ENCODE results near the gene ANXA4.

ANXA4 gene

DNA sequence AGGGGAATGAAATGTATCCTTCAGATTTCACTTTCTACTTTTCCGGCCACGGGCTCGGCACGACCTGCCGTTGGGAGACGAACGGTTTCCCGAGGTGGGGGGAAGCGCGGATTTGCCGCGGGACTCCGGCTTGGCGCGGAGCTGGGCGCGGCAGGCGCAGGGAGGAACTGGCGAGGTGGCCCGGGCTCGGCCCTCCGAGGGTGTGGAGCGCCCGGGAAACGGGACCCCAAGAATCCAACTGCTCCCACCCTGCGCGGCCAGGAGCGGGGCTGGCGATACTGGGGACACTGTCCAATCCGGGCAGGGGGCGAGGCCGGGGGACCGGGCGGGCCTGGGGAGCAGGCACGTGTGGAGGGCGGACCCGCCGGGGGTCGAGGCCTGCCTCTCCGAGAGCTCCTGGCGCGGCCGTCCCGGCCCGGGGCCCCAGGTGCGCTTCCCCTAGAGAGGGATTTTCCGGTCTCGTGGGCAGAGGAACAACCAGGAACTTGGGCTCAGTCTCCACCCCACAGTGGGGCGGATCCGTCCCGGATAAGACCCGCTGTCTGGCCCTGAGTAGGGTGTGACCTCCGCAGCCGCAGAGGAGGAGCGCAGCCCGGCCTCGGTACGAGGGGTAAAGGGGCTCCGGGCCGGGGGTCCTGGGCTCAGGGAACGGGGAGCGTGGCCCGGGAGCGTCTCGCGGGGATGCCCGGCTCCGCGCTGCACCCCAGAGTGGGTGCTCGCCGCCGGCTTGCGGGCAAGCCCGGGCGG, at the start of gene ANXA4:
Gene ANXA4, plus strand, starts transcription at position 560 of the 747 bp plus-strand sequence. CDS start 39,432 bp downstream, outside the sequence.
- peak; percentile 80 for DNase-seq

DNA sequence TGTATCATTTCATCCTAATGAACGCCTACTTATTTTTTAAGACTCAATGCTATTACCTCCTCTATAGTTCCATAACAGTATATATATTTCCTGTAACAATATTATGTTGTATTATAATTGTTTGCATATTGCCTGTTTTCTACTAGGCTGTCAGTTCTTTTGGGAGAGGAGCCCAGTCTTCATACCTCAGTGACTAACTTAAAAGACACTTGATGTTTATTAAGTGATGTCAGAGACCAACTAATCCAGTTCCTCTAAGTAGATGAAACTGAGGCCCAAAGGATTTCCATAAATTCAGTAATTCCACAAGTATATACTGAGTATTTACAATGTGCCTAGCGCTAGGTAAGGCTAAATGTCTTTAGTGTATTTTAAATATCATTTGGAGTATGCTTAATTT, 49.5 kb upstream of the ANXA4 start:
- no peak for DNase-seq

DNA sequence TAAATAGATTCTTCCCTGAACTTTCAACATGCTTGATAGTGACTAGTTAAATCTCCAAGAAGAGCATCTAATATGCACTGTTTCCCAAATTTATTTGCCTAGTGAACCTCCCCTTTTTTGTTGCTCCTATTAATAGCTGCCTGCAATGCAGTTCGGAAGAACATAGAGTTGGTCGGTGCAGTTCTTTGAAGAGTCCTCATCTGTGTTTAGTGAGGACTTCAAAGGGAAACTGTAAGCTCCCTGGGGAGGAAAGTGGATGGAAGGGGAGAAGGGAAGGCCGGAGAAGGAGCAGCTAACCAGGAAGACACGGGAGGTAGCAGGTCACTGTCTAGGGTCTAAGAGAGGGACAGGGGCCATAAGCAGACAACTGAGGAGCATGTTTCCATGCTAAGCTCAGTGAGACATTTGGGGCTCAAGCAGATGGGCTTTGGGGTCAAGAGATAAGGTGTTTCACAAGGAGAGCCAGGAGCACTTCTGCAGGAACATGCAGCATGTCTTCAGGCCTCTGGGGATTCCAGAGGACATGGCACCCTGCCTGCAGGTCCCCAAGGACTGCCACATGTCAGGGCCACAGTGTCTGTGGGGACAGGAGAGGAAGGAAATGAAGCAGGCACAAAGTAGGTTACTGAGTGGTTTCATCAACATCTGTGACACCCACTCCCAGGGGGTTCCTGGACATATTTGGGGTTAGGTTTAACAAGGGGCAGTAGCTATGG, 48.7 kb upstream of the ANXA4 start:
- no peak for DNase-seq

DNA sequence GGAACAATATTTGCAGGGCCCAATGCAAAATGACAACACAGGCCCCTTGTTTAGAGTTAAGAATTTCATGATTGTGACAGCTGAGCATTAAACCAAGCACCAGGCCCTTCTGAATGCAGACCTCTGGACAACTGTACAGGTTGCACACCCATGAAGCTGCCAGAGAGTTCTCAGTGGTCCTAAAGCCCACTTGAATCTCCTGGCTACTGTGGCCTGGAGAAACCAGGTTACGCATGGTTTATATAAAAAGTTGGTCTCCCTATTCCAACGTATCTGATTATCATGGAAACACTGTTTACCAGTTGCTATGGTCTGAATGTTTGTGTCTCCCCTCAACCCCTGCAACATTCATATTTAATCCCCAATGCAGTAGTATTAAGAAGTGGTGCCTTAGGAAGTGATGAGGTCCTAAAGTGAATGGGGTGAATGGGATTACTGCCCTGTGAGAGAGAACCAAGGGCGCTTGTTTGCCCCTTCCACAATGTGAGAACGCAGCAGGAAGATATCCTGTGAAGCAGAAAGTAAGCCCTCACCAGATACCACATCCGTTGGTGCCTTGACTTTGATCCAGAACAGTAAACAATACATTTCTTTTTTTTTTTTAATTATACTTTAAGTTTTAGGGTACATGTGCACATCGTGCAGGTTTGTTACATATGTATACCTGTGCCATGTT, 48.0 kb upstream of the ANXA4 start:
- no peak for DNase-seq

DNA sequence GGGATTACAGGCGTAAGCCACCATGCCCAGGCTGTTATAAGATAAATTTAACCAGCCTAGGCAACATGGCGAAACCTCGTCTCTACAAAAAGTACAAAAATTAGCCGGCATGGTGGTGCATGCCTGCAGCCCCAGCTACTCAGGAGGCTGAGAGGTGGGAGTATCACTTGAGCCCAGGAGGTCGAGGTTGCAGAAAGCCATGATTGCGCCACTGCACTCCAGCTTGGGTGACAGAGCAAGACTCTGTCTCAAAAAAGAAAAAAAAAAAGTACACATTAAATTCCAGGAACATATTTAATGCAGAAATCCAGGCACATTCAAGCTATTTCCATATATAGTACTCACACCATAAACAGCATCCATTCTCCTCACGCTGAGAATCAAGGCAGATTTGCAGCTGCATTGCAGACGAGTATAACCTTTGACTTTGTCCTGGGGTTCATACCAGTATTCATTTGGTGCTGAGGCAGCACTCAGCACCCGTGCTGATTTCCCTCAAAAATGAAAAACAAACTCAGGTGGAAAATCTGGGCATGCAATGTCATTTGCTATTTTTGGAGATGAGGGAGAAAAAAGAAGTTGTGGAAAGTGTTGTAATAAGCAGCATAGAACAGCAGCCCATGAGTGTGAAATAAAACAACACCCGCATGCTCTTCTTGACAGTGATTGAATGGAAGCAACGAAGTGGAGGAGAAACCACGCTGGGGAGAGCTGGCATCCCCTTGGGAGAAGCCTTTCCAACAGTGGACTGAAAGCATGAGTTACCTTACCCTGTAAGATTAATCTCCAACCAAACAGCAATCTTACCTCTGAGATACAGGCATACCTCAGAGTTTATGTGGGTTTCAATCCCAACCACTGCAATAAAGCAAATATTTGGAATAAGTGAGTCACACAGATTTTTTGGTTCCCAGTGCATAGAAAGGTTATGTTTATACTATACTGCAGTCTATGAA, 46.8 kb upstream of the ANXA4 start:
- no peak for DNase-seq

GRCh38 chr2:69695850-69696216, 46.1 kb upstream of the ANXA4 start:
- no peak for DNase-seq

GRCh38 chr2:69700381-69700780, 41.6 kb upstream of the ANXA4 start:
- DNase-seq: no peak

GRCh38 chr2:69701100-69701945, 40.6 kb upstream of the ANXA4 start:
- DNase-seq: no peak

- DNase-seq: no peak
Observed at GRCh38 chr2:69703189-69703588, 38.7 kb upstream of the ANXA4 start.

DNA sequence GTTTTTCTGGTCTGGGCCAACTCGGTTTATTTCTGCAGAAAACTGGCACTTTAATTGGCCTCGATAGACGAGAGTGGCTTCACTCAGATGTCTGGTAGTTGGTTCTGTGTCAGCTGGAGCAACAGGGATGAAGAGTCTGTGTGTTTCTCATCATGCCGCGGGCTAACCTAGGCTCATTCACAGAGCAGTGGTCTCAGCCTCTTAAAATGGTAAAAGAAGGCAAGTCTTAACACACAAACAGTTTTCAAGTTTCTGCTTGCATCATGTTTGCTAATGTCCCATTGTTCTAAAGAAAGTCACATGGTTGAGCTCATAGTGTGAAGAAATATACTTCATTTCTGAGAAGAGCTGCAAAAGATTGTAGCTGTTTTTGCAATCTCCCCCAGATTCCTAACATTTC, 37.5 kb upstream of the ANXA4 start:
- no peak for DNase-seq

GRCh38 chr2:69709290-69709689, 32.6 kb upstream of the ANXA4 start:
- no peak for DNase-seq

GRCh38 chr2:69711971-69712370, 30.0 kb upstream of the ANXA4 start:
- DNase-seq: no peak

DNA sequence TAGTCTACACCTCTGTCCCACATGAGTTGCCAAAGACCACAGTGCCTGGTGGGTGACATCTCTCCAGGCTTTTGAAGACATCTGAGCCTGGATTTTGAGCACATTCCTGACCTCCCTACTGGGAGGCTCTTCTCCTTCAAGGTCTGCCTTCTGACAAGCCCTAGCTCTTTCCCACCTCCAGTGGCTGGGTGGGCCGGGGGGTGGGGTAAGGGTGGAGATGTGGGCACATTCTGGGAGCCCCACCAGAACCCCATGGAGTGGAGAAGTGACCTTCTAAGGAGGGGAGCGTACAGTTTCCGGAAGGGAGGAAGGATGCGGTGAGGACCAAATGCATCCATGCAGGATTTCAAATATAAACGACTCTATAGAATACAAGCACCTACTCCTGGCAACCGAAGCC, 27.9 kb upstream of the ANXA4 start:
- no peak for DNase-seq

DNA sequence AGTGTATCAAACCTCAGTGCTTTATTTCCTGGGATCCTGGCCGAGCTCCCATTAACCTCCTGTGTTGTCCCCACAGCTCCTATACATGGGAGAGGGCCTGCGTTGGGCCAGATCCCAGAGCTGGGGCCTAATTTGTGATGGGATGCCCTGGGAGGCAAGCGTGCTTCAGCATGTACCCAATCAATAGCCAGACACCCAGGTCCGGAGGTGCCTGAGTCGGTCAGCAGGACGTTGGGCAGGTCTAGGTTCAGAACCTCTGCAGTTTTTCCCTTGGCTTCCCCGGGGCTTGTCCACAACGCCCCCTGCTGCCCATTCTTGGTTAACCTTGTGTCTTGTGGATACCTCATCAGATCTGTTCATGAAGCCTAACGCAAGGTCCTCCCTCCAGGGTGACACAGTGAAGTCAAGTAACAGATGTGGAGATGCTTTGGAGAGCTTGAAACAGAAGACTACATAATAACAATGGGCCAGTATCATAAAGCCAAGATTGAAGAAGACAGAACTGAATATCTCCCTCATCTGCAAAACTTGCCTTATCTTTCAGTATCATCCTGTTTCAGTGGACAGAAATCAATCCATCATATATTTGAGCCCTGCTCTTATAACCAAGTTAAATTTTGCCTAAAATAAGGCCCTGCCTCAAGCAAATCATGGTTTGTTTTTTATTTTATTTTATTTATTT, 27.3 kb upstream of the ANXA4 start:
- DNase-seq: peak; percentile 33

- no peak for DNase-seq
Observed at GRCh38 chr2:69715964-69716363, 26.0 kb upstream of the ANXA4 start.

DNA sequence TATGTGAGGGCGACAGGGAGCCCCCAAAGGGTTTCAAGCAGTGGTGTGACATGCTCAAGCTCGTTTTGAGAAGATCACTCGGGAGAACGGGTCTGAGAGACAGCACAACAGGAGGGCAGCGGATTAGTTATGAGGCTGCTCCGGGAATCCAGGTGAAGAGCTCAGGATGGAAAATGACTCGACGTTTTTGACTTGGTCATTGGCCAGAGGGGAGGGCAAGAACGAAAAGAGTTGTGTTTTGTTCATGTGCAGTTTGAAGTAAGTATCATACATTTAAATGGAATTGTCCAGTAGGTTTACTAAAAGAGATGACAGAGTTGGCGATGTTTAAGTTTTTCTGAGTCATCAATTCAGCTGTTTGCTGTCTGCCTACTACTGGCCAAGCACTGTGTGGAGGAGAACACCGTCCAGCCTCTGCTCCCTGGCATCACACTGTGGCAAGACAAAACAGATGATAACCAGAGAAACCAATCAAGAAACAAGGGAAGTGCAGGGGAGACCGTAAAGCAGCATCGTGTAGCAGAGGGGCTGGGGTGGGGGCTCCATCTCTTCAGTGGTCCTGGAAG, 25.3 kb upstream of the ANXA4 start:
- DNase-seq: no peak

GRCh38 chr2:69717186-69717585, 24.7 kb upstream of the ANXA4 start:
- DNase-seq: no peak

GRCh38 chr2:69717861-69718273, 24.1 kb upstream of the ANXA4 start:
- DNase-seq: no peak

DNA sequence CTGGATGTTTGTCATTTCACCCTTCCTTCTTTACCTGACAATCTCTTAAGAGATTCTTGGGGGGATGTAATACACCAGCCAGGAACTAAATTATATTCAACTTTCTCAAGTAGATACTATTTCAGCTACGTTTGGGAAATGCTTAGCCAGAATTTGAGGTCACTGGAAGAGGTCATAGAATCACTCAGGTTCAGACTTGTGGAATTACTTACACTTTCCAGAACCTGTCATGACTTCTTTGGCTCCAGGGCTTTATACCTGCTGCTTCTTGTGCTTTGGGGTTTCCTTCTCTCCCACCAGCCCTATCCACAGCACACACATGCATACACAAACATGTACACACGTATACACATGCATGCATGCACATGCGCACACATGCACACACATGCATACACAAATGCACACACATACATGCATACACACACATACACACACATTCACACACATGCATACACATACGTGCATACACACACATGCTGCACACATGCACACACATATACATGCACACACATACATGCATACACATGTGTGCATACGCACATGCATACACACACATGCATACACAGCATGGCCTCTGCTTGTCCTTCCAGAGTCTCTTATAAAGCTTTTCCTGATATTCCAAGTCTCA, 23.5 kb upstream of the ANXA4 start:
- no peak for DNase-seq

- DNase-seq: peak; percentile 27
Observed at GRCh38 chr2:69720404-69720803, 21.5 kb upstream of the ANXA4 start.

Measured in 8988T (cell line).